Measurements from ENCODE around the gene CDKAL1. TPM values are rescaled to one million over a fixed set of nuclear protein-coding genes. Genes with fewer than 3 reads are reported as not detected.
A peak's percentile ranks its signal among the peaks of the same experiment; 100 is the strongest.

CDKAL1 gene
- total and polyA plus RNA-seq, 2 of the 13 experiments (the other 11 are each of a cell fraction or from before 2014, with no cell fraction given): 9.5 to 27.7 TPM

- no peak for TF ChIP-seq ZSCAN5A (CRISPR knock-in tag; IDR thresholded peaks at IDR 0.05; ENCODE audit: borderline replicate concordance)
These were observed 414.9 kb downstream of the CDKAL1 start (continued) for GRCh38 chr6:20949138-20949537.

GRCh38 chr6:20952699-20953474 is 418.6 kb downstream of the CDKAL1 start:
- TF ChIP-seq PPARG (CRISPR knock-in tag; conservative IDR thresholded peaks at IDR 0.05) (no peak), NFKB2 (CRISPR knock-in tag; IDR thresholded peaks at IDR 0.05; ENCODE audit: borderline replicate concordance) (no peak), MIER3 (CRISPR knock-in tag; IDR thresholded peaks at IDR 0.05; ENCODE audit: borderline replicate concordance) (no peak), FLYWCH1 (CRISPR knock-in tag; IDR thresholded peaks at IDR 0.05) (no peak), NBN (conservative IDR thresholded peaks at IDR 0.05) (no peak), FOSL2 (CRISPR knock-in tag; IDR thresholded peaks at IDR 0.05) (peak; percentile 17; the same call in 1 of the 2 replicates), SSRP1 (CRISPR knock-in tag; IDR thresholded peaks at IDR 0.05) (no peak), MZF1 (CRISPR knock-in tag; IDR thresholded peaks at IDR 0.05; ENCODE audit: borderline replicate concordance) (no peak), ZSCAN20 (CRISPR knock-in tag; IDR thresholded peaks at IDR 0.05; ENCODE audit: borderline replicate concordance) (no peak), ZFP90 (CRISPR knock-in tag; IDR thresholded peaks at IDR 0.05; ENCODE audit: borderline replicate concordance) (no peak), HDAC1 (CRISPR knock-in tag; IDR thresholded peaks at IDR 0.05) (no peak), MTF1 (CRISPR knock-in tag; IDR thresholded peaks at IDR 0.05) (no peak), STAG1 (CRISPR knock-in tag; IDR thresholded peaks at IDR 0.05) (peak; percentile 15; the same call in 1 of the 2 replicates)
- TF ChIP-seq, protein P1, sequence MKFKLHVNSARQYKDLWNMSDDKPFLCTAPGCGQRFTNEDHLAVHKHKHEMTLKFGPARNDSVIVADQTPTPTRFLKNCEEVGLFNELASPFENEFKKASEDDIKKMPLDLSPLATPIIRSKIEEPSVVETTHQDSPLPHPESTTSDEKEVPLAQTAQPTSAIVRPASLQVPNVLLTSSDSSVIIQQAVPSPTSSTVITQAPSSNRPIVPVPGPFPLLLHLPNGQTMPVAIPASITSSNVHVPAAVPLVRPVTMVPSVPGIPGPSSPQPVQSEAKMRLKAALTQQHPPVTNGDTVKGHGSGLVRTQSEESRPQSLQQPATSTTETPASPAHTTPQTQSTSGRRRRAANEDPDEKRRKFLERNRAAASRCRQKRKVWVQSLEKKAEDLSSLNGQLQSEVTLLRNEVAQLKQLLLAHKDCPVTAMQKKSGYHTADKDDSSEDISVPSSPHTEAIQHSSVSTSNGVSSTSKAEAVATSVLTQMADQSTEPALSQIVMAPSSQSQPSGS (CRISPR knock-in tag; IDR thresholded peaks at IDR 0.05): no peak
- TF ChIP-seq, protein P2, sequence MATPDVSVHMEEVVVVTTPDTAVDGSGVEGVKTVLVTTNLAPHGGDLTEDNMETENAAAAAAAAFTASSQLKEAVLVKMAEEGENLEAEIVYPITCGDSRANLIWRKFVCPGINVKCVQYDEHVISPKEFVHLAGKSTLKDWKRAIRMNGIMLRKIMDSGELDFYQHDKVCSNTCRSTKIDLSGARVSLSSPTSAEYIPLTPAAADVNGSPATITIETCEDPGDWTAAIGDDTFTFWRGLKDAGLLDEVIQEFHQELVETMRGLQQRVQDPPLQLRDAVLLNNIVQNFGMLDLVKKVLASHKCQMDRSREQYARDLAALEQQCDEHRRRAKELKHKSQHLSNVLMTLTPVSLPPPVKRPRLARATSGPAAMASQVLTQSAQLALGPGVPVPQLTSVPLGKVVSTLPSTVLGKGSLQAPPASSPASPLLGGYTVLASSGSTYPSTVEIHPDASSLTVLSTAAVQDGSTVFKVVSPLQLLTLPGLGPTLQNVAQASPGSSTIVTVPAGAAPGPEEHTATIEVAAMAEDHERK (CRISPR knock-in tag; IDR thresholded peaks at IDR 0.05; ENCODE audit: low read depth): no peak
- TF ChIP-seq, protein P3, sequence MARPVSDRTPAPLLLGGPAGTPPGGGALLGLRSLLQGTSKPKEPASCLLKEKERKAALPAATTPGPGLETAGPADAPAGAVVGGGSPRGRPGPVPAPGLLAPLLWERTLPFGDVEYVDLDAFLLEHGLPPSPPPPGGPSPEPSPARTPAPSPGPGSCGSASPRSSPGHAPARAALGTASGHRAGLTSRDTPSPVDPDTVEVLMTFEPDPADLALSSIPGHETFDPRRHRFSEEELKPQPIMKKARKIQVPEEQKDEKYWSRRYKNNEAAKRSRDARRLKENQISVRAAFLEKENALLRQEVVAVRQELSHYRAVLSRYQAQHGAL (CRISPR knock-in tag; IDR thresholded peaks at IDR 0.05; ENCODE audit: not compliant biosample characterization): no peak
- ChIA-PET POLR2A (no interaction called here), CTCF (ENCODE audit: low intra/inter-chr PET ratio, low total read pairs) (no interaction called here)
- peaks cover 3 to 7% of the 10 kb centered on the region in 2 experiments; a peak in 3 of 5 replicates for H3K36me3 ChIP-seq (replicated peaks in 1 of 2; ENCODE audit: control insufficient read depth in 1 of 2, insufficient read depth in 2 of 2, low read length in 2 of 2)
- H3K4me1 ChIP-seq (ENCODE audit: insufficient read depth, low read length): no peaks in the 10 kb centered on the region
- no peaks in the 10 kb centered on the region for H4K20me1 ChIP-seq (ENCODE audit: insufficient read depth, low read length)
- H3K79me2 ChIP-seq (ENCODE audit: insufficient read depth, low read length): no peaks in the 10 kb centered on the region
- ATAC-seq (no peak; the same call in 2 of the 3 replicates), DNase-seq (ENCODE audit: low spot score) (peak; percentile 29), FAIRE-seq (no peak)
- no peak overlapping the region for H2AFZ ChIP-seq (ENCODE audit: low read length)
- H3K27ac ChIP-seq (ENCODE audit: extremely low read length, insufficient read depth, low read length): no peak overlapping the region
- intact Hi-C loops (cut with micrococcal nuclease; ENCODE audit: unreplicated experiment): loop anchor here (5.0 kb wide), 1 partner anchor 634 kb away; no protein-coding TSS in a partner anchor
- no peak overlapping the region for H3K4me3 ChIP-seq (replicated peaks in 1 of 3; ENCODE audit: insufficient read depth in 1 of 3, low read depth in 2 of 3, low read length in 3 of 3)
- in situ Hi-C loops (cut with HindIII; ENCODE audit: extremely low pct_ligation_motif_present, low pct_unique_long_range_greater_than_20kb): no loop called here
- no TSS peak for BruUV-seq (replicated peaks)
- 97% methylated on average over 5 of the region's 5 CpGs for WGBS (ENCODE audit: low lambda C conversion rate)
- no peaks in the 10 kb centered on the region for H3K27me3 ChIP-seq (ENCODE audit: control insufficient read depth in 1 of 2, insufficient read depth in 2 of 2, low read length in 2 of 2)
- H3K9me3 ChIP-seq (ENCODE audit: low read length): no peaks in the 10 kb centered on the region
- no peak overlapping the region for H3K4me2 ChIP-seq (ENCODE audit: low read depth, low read length)
- no peak overlapping the region for H3K9ac ChIP-seq (ENCODE audit: insufficient read depth, low read depth, low read length)
